ENCODE results near the gene UBE4B.

- no peak for TF ChIP-seq CTCF (IDR thresholded peaks at IDR 0.05; ENCODE audit: low read depth, low read length)
- no peak for TF ChIP-seq EZH2phosphoT487 (IDR thresholded peaks at IDR 0.05; ENCODE audit: low read depth)
Measured at GRCh38 chr1:10128101-10128765, 95.5 kb downstream of the UBE4B start.

Data from OCI-LY3 (cell line).